Activated naive CD4-positive, alpha-beta T cell treated with anti-CD3 and anti-CD28 coated beads for 36 hours (primary cell): ENCODE measurements around the gene ATOH8. TPM values are rescaled to one million over a fixed set of nuclear protein-coding genes. Genes with fewer than 3 reads are reported as not detected.

Experiments
- CTCF ChIA-PET: fragments of 350-600 bp; sonication (Branson Sonifier 250); formaldehyde crosslinking; loops from one replicate; lab custom pipeline; 2021; ENCODE audit warnings: antibody characterized with exemption; lab: Charles Lee
- DNase-seq: peaks from one replicate; pipeline ENCODE4 v3.0.0-alpha.2; 2020
- H3K27ac Mint-ChIP-seq: one replicate; pipeline ENCODE4 v1.8.0; 2021; ENCODE audit warnings: mild to moderate bottlenecking, mixed read lengths
- H3K27me3 Mint-ChIP-seq: one replicate; pipeline ENCODE4 v1.8.0; 2021; ENCODE audit warnings: low read depth, mixed read lengths
- H3K36me3 Mint-ChIP-seq: one replicate; pipeline ENCODE4 v1.8.0; 2021; ENCODE audit warnings: low read depth, mixed read lengths
- H3K4me1 Mint-ChIP-seq: one replicate; pipeline ENCODE4 v1.8.0; 2021; ENCODE audit warnings: low read depth, mixed read lengths
- H3K4me3 Mint-ChIP-seq: one replicate; pipeline ENCODE4 v1.8.0; 2021; ENCODE audit warnings: mild to moderate bottlenecking, moderate library complexity, mixed read lengths
- H3K9me3 Mint-ChIP-seq: one replicate; pipeline ENCODE4 v1.8.0; 2021; ENCODE audit warnings: mixed read lengths
- intact Hi-C: fragments of 100-400 bp; cut with micrococcal nuclease; formaldehyde crosslinking; loops from one replicate; pipeline ENCODE4 v1.15.1; 2023
- total RNA-seq, 2 experiments: library from RNA; stranded (reverse); gene quantifications; one replicate each; pipeline ENCODE4 v1.2.3, GENCODE V29; 2021

ATOH8 gene
- not detected for total RNA-seq

- Mint-ChIP-seq H3K27ac (no peak within 1 kb of the TSS), H3K27me3 (peaks cover 65% of the 10 kb centered on the region), H3K4me1 (peaks cover 14% of the 10 kb centered on the region), H3K9me3 (no peaks in the 10 kb centered on the region), H3K4me3 (peak within 1 kb of the TSS; percentile 68), H3K36me3 (no peaks in the 10 kb centered on the region)
- intact Hi-C loops, result loop anchor here (5.0 kb wide), 2 partner anchors 134 to 329 kb away; partner anchors contain the start of gene ST3GAL5
- peak; percentile 41 for DNase-seq
- CTCF ChIA-PET, result interaction anchor here (1.0 to 6.0 kb wide), 4 partner anchors 11 to 60 kb away, joined by 3 to 41 read pairs (median 5); no protein-coding TSS in a partner anchor
Measured at GRCh38 chr2:85753525-85754312, at the start of gene ATOH8. TSS of gene ATOH8 (plus strand) at chr2:85753991. CDS start at chr2:85754190, 199 bp downstream.

GRCh38 chr2:85704038-85704437, 49.8 kb upstream of the ATOH8 start:
- no peak overlapping the region for H3K4me3 Mint-ChIP-seq
- H3K9me3 Mint-ChIP-seq, result no peaks in the 10 kb centered on the region
- CTCF ChIA-PET, result interaction anchor here (2.4 to 9.1 kb wide), 2 partner anchors 25 to 67 kb away, joined by 7 to 68 read pairs; no protein-coding TSS in a partner anchor
- H3K36me3 Mint-ChIP-seq, result no peaks in the 10 kb centered on the region
- H3K4me1 Mint-ChIP-seq, result peaks cover 18% of the 10 kb centered on the region
- intact Hi-C loops, result no loop called here
- H3K27ac Mint-ChIP-seq, result no peak overlapping the region
- peaks cover 6% of the 10 kb centered on the region for H3K27me3 Mint-ChIP-seq
- DNase-seq, result no peak

- H3K27ac Mint-ChIP-seq, result no peak overlapping the region
- no peak for DNase-seq
- no peaks in the 10 kb centered on the region for H3K9me3 Mint-ChIP-seq
- H3K27me3 Mint-ChIP-seq, result peaks cover 6% of the 10 kb centered on the region
- intact Hi-C loops, result loop anchor here (5.0 kb wide), 1 partner anchor 313 kb away; no protein-coding TSS in a partner anchor
- H3K36me3 Mint-ChIP-seq, result no peaks in the 10 kb centered on the region
- H3K4me1 Mint-ChIP-seq, result peaks cover 18% of the 10 kb centered on the region
- CTCF ChIA-PET, result interaction anchor here (0.9 to 9.1 kb wide), 9 partner anchors 11 to 348 kb away, joined by 3 to 68 read pairs (median 4); partner anchors contain the start of gene GNLY
- no peak overlapping the region for H3K4me3 Mint-ChIP-seq
Measured at GRCh38 chr2:85704800-85705679, 48.8 kb upstream of the ATOH8 start.

- no peak for DNase-seq
- no peak overlapping the region for H3K4me3 Mint-ChIP-seq
- intact Hi-C loops, result loop anchor here (2.0 to 5.0 kb wide), 2 partner anchors 69 to 313 kb away; no protein-coding TSS in a partner anchor
- H3K27ac Mint-ChIP-seq, result no peak overlapping the region
- CTCF ChIA-PET, result interaction anchor here (0.6 to 9.1 kb wide), 12 partner anchors 10 to 347 kb away, joined by 3 to 68 read pairs (median 5); partner anchors contain the start of gene GNLY
- H3K9me3 Mint-ChIP-seq, result no peaks in the 10 kb centered on the region
- H3K4me1 Mint-ChIP-seq, result peaks cover 18% of the 10 kb centered on the region
- H3K27me3 Mint-ChIP-seq, result peaks cover 6% of the 10 kb centered on the region
- no peaks in the 10 kb centered on the region for H3K36me3 Mint-ChIP-seq
Measured at GRCh38 chr2:85705680-85706039, 48.1 kb upstream of the ATOH8 start.

GRCh38 chr2:85706063-85706462, 47.7 kb upstream of the ATOH8 start:
- Mint-ChIP-seq H3K36me3 (no peaks in the 10 kb centered on the region), H3K27me3 (peaks cover 6% of the 10 kb centered on the region), H3K4me1 (peaks cover 18% of the 10 kb centered on the region), H3K27ac (no peak overlapping the region), H3K9me3 (no peaks in the 10 kb centered on the region), H3K4me3 (no peak overlapping the region)
- no peak for DNase-seq
- intact Hi-C loops, result loop anchor here (2.0 to 5.0 kb wide), 2 partner anchors 69 to 314 kb away; no protein-coding TSS in a partner anchor
- CTCF ChIA-PET, result interaction anchor here (0.6 to 9.1 kb wide), 11 partner anchors 12 to 347 kb away, joined by 3 to 68 read pairs (median 6); partner anchors contain the start of gene GNLY

- CTCF ChIA-PET, result interaction anchor here (1.0 to 9.1 kb wide), 18 partner anchors 8 to 286 kb away, joined by 3 to 68 read pairs (median 7); partner anchors contain the start of gene GNLY
- no peaks in the 10 kb centered on the region for H3K36me3 Mint-ChIP-seq
- DNase-seq, result no peak
- no peak overlapping the region for H3K4me3 Mint-ChIP-seq
- H3K27me3 Mint-ChIP-seq, result peaks cover 6% of the 10 kb centered on the region
- H3K27ac Mint-ChIP-seq, result no peak overlapping the region
- no peaks in the 10 kb centered on the region for H3K9me3 Mint-ChIP-seq
- intact Hi-C loops, result loop anchor here (1.0 to 5.0 kb wide), 4 partner anchors 27 to 314 kb away; no protein-coding TSS in a partner anchor
- H3K4me1 Mint-ChIP-seq, result peaks cover 16% of the 10 kb centered on the region
Measured at GRCh38 chr2:85706599-85707296, 47.0 kb upstream of the ATOH8 start.

- Mint-ChIP-seq H3K4me1 (peaks cover 12% of the 10 kb centered on the region), H3K27ac (no peak overlapping the region), H3K9me3 (no peaks in the 10 kb centered on the region), H3K36me3 (no peaks in the 10 kb centered on the region), H3K4me3 (no peak overlapping the region), H3K27me3 (peaks cover 6% of the 10 kb centered on the region)
- CTCF ChIA-PET, result interaction anchor here (0.8 to 9.1 kb wide), 21 partner anchors 8 to 287 kb away, joined by 3 to 68 read pairs (median 6); partner anchors contain the start of gene GNLY
- intact Hi-C loops, result loop anchor here (1.0 to 5.0 kb wide), 4 partner anchors 28 to 315 kb away; no protein-coding TSS in a partner anchor
- DNase-seq, result peak; percentile 79
Measured at GRCh38 chr2:85707304-85707703, 46.5 kb upstream of the ATOH8 start.

- Mint-ChIP-seq H3K36me3 (no peaks in the 10 kb centered on the region), H3K27me3 (peaks cover 6% of the 10 kb centered on the region), H3K27ac (no peak overlapping the region), H3K9me3 (no peaks in the 10 kb centered on the region), H3K4me1 (peaks cover 2% of the 10 kb centered on the region), H3K4me3 (no peak overlapping the region)
- DNase-seq, result no peak
- CTCF ChIA-PET, result interaction anchor here (0.6 to 9.1 kb wide), 14 partner anchors 9 to 288 kb away, joined by 3 to 68 read pairs (median 4); no protein-coding TSS in a partner anchor
- intact Hi-C loops, result loop anchor here (5.0 kb wide), 1 partner anchor 316 kb away; no protein-coding TSS in a partner anchor
Measured at GRCh38 chr2:85708641-85709040, 45.1 kb upstream of the ATOH8 start.

- intact Hi-C loops, result loop anchor here (5.0 kb wide), 1 partner anchor 317 kb away; no protein-coding TSS in a partner anchor
- Mint-ChIP-seq H3K4me1 (peaks cover 5% of the 10 kb centered on the region), H3K27me3 (peaks cover 6% of the 10 kb centered on the region), H3K9me3 (no peaks in the 10 kb centered on the region), H3K36me3 (no peaks in the 10 kb centered on the region), H3K27ac (no peak overlapping the region), H3K4me3 (no peak overlapping the region)
- CTCF ChIA-PET, result interaction anchor here (0.7 to 9.1 kb wide), 11 partner anchors 11 to 102 kb away, joined by 3 to 68 read pairs (median 3); no protein-coding TSS in a partner anchor
- no peak for DNase-seq
Measured at GRCh38 chr2:85709401-85709811, 44.4 kb upstream of the ATOH8 start.

GRCh38 chr2:85710687-85711577, 42.9 kb upstream of the ATOH8 start:
- Mint-ChIP-seq H3K27me3 (peaks cover 3% of the 10 kb centered on the region), H3K27ac (no peak overlapping the region), H3K4me1 (peaks cover 6% of the 10 kb centered on the region), H3K4me3 (no peak overlapping the region), H3K36me3 (no peaks in the 10 kb centered on the region), H3K9me3 (no peaks in the 10 kb centered on the region)
- intact Hi-C loops, result no loop called here
- CTCF ChIA-PET, result interaction anchor here (0.6 to 9.1 kb wide), 3 partner anchors 32 to 90 kb away, joined by 3 to 68 read pairs (median 4); no protein-coding TSS in a partner anchor
- no peak for DNase-seq
